NOMO-1 (cell line): ENCODE results near the gene DEDD.
A peak's percentile ranks its signal among the peaks of the same experiment; 100 is the strongest.

Source experiments
- DNase-seq, 2 experiments: peaks; one replicate each; lab custom pipeline; 2025; ENCODE audit not compliant: unreplicated experiment in 2 of 2; lab: John Stamatoyannopoulos, UW

Gene DEDD

DNA sequence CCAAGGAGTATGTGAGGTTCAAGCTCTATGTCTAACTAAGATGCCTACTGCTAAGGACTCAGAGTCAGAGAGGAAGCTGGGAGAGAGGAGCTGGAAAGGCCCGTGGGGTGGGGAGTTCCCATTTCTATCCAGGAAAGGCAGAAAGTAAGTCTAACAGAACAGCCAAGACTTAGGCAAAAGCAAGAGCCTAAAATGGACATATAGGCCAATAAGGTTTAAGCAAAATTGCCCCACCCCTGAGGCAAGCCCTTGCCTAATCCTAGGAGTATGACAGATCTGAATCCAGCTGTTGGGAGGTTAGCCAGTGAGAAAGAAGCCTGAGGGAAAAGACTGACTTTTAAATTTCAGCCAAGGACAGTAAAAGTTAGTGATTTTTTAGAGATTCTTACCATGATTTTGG is 35.9 kb downstream of the DEDD start:
- DNase-seq = peak; percentile 13 to 17

DNA sequence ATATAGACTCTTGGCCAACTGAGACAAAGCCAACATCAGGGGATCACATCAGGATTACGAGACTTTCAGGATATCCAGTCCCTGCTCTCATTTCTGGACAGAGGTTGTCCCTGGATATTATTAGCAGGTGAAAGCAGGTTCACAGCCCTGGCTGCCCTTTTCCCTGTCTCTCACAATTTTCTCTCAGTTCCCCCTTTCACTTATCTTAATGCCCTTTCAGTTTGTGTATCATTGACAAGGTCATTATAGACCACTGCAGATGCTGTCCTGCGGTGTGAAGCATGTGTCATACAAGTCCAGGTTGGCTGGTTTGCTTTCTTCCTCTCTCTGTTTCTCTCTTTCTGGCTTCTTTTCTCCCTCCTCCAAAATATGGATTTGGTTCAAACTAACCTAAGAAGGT is 36.5 kb downstream of the DEDD start:
- DNase-seq = peak in 1 of 2 experiments; percentile 4

DNA sequence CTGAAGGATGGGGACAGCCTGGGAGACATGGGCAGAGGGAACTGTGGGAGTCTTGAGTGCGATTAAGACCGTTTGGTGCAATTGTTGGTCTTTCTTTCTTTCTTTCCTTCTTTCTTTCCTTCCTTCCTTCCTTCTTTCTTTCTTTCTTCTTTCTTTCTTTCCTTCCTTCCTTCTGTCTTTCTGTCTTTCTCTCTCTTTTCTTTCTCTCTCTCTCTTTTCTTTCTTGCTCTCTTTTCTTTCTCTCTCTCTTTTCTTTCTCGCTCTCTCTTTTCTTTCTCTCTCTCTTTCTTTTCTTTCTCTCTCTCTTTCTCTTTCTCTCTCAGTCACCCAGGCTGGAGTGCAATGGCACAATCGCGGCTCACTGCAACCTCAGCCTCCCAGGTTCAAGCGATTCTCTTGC is 37.2 kb downstream of the DEDD start:
- DNase-seq = no peak

DNA sequence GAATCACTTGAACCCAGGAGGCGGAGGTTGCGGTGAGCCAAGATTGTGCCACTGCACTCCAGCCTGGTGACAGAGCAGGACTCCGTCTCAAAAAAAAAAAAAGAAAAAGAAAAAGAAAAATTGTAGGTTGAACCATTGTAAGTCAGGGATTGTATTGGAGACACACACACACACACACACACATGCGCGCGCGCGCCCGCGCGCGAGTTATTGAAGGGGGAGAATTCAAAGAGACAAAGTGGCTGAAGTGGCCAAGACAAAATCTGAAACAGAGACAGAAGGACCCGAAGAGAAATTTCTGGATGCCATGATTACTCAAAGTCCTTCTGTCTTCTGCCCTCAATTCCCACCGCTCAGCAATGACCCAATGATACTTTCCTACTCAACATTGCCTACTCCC is 38.0 kb downstream of the DEDD start:
- no peak for DNase-seq

DNA sequence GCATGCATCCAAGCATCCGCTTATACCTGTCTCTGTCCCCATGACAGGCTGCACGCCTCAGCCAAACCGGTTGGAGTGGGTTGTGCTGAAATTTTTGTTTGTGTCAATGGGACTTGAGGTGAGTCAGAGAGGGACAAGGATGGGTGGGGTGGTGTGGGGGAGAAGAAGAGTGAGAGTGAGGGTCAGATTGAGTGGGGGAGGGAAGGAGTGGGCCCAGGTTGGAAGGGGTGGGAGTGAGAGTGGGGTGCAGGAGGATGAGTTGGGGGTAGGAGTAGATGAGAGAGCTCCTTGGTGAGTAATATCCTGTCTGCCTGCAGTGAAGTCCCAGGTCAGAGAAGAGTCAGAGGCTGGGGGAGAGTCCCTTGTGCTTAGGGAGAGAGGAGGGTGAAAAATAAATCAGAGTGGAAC is 39.8 kb downstream of the DEDD start:
- DNase-seq = no peak

DNA sequence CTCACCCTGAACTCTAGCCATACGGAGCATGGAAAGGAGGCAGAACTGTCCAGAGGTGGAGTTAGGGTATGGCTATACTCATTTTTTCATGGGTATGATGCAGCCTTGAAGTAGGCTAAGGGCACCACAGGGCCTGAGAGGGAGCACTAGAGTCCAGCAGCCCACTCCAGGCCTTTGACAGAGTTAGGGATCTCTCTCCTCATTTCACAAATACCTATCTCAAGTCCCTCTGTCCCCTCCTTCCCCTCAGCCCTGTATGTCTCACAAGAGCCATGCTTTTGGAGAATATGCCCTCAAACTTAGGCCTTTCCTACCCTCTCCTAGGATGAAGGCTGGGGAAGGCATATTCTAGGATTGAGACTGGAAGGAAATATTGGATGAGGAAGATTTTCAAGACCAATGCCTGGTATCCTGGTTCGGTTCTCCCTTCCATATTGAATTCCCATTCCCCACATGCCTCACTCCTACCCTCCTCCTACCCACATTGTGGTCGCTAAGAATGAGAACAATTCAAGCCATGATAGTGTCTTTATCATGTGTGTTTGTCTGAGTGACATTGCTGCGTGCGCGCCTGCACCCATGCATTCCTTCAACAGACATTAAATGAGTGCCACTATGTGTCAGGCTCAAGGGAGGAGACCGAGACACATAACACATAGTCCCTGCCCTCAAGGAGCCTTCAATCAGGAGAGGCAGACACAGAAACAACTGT is 40.5 kb downstream of the DEDD start:
- DNase-seq = no peak

DNA sequence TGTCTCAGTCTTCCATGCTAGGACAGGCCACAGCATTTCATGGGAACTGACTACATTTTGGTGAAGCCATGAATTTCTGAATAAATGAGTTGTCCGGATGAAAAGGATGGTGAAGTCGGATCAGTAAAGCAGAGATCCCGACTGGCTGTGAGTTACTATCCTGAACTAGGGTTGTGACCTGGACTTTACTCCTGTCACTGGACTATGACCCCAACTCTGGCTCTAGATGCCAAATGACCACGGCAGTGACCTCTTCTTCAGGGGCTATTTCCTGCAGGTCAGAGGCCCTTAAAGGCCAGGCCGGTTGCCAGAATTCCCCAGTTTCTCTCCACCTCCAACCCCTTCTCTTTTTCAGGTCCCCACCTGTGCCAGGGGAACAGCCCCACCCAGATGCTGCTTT is 41.4 kb downstream of the DEDD start:
- no peak for DNase-seq

DNA sequence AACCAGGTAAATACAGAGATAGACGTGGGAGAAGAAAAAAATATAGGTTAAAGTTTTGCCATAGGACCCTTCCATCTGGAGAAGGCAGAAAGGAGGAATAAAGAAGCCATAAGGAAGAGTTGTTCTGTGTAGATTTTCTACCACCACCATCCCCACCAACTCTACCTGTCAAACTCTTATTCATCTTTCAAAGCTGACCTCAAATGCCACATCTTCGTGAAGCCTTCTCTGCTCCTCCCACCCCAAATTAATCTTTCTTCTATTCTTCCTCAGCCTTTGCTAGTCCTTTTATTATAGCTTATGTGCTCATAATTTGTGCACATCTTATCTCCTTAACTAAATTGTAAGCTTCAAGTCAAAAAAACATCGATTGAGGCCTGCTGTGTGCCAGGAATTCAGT is 41.9 kb downstream of the DEDD start:
- DNase-seq = no peak

DNA sequence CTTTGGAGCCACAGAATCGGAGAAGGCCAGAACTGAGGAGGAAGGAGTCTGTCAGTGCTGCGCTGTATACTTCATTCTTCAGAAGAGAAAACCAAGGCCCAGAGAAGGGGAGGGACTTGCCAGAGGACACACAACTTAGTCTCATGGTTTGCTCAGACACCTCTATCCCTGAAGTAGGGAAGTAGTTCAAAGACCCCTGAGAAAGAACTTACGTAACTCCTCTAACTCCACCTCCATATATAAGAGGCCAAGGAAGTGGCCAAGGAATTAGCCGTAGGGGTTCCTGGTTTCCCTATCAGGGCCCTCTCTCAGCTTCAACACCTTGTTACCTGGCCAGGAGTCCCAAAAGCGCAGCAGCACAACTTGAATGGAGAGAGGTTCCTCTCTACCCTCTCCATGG is 42.5 kb downstream of the DEDD start:
- no peak for DNase-seq

DNA sequence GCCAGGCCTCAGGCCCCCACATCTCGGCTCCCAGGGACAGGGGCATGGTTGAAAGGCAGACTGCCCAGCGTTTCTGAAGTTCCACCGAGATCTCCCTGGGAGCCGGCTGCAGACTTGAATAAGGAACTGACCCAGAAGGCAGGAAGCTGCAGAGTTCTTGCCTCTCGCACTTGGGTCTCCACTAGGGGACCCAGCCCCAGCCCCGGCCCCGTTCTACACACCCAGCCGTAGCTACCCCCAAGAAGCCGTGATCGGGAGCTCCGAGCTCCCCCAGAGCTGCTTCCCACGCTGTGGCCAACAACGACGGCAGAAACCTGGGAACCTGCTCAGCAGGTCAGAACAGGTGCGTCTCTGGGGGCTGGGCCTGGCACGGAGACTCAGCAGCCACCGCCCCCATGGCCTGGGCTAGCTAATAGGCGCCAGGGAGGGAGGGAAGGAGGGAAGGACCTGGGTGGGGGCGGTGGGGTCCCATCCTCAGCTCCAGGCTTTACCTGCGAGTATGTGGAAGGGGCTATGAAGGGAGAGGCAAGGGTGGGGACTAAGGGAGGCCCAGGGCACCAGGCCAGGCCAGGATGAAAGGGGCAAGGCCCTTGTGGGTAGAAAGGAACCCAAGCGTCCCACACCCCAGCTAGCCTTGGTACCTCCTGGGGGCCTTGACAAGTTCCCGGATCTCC is 43.1 kb downstream of the DEDD start, which contains the start of gene NECTIN4:
TSS of gene NECTIN4 (minus strand) at position 308 of the 674 bp plus-strand sequence. CDS start at position 46, 262 bp downstream.
- no peak for DNase-seq

DNA sequence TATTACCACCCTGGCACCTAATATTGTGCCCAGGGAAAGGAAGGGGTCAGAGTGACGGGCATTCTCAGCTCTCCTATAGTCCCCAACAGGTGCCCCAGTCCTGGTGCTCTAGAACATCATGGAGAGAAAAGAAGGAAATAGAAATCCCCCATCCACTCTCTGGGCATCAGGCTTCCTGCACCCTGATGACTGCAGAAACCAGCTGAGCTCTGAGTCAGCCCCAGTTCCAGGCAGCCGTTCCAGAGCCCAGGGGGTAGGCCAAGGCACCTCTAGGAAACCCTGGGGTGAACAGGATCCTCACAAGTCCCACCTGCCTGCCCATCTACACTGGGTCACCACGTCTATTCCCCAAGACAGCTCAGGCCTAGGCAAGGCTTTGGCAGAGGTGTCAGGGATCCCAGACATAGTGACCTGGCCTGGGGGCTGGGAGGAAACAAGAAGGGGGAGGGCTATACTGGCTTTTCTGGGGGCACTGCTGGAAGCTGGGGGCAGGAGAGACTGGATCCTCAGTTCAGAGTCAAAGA is 43.8 kb downstream of the DEDD start:
- no peak for DNase-seq

DNA sequence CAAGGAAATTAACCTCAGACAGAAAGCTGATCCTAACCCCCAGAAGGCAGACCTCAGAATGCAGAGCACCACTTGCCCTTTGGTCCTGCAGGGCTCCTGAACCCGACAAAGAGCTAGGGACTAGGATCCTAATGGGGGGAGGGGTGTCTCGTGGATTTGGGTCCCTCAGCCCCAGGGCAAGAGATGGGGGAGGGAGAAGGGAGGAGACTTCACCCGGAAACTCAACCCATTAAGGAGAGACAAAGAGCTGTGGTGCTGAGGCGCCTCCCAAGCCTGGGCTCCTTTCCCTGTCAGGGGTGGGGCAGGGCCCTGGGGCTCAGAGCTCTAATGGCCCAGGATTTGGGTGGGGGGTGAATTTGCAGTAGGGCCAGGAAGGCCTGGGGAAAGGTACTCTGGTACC is 46.0 kb downstream of the DEDD start:
- no peak for DNase-seq

DNA sequence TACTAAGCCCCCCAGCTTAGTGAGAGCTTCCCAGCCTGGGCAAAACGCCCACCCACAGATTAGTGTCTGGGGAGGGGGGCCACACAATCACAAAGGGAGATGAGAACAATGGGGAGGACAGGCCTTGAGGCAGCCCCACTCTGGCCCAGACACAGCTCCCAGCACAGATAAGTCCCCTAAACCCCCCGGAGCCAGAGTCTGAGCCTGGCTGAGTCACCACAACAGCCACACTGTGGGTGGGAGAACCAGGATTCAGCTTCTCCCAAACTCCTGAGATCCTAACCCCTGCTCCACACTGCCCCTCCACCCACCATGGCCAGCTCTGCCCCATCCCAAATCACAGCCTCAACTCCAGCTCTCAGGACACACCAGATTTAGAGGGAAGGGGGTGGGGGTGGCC is 47.3 kb downstream of the DEDD start:
- no peak for DNase-seq

DNA sequence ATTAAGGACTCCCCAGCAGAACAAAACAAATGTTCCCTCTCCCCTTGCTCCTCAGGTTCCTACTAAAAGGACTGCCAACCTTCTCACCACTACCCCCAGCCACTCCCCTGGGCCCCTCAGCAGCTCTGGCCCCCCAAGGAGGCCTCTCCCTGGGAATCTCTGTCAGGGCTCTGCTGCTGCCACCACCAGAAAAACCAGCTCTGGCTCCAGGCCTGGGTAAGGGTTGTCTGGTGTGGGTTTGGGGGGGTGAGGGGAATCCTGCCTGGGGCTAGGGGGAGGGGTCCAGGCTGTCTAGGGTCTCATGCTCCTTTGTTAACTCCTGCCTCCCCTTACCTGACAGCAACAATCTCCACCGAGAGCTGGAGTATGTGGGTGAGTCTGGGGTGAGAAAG is 47.9 kb downstream of the DEDD start:
- no peak for DNase-seq

DNA sequence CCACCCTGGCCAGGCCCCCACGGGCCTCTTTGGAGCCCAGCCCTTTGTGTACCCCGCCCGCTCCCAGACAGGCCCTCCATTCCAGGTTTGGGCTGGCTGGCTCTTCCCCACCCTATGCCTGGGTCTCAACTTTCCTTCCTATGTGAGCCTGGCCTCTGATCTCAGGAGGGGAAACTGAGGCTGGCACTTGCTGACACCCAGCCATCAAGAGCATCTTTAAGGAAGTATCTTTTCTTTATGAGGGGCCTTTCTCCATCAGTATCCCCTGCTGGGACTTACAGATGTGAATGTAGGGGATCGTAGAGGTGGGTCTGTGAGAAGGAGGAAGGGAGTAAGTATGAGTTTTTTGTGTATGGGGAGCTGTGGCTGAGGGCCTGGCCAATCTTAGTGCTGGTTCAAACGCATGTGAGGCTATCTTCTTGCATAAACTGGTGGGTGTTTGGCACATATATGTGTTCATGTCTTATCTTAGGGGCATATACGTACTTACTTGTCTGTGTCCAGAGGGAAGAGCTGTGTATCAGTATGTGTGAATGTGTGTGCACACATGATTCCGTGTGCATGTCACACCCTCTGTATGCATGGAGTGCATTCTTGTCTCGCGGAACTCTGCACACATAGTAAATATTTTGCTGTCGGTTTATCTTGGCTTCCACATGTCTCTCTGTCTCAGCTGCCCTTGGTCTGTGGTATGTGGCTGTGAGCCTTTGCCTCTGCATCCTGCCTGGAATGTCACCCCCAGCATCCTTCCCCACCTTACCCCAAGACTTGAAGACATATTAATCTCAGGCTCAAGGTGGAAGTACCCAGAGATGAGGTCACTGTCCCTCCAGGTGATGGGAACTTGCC is 48.5 kb downstream of the DEDD start:
- DNase-seq = peak in 1 of 2 experiments; percentile 21

DNA sequence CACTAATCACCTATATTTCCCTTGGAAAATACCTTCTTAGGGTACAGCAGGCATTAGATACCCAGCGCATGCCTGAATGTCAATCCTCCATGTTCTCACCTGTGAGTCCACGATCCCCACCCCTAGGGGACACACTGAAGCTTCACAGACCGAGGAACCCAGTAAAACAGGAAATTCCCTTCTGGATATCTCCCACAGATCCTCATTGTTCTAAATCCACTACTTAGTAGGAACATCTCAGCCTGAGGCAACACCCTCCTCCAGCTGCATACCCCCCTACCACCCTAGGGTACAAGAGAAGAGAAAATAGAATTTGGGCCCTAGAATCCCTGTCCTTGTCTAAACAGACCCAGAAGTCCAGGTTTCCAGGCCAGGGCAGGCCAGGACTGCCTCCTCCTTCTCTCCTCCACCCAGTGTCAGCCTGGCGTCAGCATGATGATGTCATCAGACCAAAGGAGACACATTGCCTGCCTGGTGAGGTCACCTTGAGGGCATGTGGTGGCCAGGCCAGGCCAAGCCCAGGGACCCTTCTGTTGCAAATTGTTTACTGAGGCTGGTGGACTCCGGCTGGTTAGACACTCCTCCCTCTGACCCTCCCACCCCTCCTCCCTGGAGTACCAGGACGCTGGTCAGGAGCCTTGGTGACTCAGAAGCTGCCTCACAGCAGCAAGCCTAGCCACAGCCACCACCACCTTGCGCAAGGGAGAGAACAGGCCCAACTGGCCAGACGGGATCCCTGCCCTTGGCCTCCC is 49.3 kb downstream of the DEDD start:
- peak; percentile 76 to 85 for DNase-seq

DNA sequence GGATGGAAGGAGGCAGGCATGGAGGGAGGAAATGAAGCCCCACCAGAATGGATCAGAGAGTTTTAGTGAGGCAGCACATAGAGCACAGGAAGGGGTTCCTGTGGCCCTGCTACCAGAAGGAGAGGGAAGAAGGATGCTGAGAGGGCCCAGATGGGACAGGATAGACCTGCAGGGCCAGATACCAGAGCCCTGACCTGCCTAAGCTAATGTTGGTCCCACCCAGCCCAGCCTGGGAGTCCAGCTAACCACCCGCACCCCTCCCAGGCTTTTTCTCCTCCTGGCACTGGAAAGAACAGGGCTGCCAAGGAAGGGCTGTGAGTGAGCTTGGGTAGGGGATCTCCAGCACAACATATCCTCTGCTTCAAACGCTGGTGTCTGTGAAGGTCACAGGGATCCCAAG is 50.0 kb downstream of the DEDD start:
- no peak for DNase-seq

DNA sequence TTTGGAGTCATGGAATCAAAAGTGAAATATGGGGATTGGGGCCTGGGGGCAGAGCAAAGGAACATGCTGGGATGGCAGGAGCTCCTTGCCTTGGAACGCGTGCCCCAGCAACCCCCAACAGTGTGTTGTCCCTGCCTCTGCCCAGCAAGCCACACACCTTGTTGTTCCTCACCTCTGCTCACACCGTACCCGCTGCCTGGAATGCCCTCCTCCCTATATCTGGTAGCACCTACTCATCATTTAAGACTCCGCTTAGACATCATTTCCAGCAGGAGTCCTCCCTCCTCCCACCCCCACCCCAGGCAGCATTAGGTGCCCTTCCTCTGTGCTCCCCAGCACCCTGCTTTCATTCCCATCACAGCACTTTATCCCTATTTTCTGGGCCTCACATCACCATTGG is 50.9 kb downstream of the DEDD start:
- DNase-seq = no peak

DNA sequence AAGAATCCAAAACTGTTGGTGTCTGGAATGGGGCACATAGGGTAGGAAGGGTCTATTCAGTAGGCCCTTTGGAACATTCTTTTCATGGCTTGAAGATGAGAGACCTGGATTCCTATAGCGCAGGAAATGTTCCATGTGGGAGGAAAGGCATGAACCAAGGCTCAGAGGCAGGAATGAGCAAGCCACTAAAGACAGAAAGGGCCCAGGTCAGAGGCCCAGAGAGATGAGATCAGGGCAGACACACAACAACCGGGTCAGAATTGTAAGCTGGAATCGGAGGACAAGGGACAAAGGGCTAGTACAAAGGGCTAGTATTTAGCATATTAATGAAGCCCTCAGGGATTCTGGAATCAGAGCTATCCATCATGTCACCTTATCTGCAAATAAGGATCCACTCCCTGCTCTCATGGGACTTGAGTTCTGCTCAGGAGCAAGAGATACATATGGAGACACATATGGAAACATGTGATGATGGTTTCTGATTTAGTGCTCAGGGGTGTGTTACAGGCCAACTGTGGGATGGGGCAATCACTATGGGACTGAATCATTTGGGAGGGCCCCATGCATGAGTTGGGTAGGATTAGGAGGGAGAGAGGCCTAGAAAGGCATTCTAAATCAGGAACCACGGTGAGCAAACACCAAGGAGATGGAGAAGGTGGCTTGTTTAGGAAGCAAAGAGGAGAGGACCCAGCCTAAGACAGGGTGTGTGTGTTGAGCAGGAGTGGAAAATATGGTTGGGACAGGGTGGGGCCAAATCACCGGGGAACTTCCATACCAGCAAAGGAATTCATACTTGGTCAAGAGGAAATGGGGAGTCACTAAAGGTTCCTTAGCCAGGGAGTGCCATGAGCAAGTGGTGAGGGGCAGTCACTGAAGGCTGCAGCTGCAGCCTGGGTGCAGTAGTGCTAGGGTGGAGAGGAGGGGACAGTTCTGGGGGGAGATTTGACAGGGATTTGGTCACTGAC is 51.7 kb downstream of the DEDD start:
- no peak for DNase-seq
